ENCODE results near the gene ASMT.

ASMT gene

DNA sequence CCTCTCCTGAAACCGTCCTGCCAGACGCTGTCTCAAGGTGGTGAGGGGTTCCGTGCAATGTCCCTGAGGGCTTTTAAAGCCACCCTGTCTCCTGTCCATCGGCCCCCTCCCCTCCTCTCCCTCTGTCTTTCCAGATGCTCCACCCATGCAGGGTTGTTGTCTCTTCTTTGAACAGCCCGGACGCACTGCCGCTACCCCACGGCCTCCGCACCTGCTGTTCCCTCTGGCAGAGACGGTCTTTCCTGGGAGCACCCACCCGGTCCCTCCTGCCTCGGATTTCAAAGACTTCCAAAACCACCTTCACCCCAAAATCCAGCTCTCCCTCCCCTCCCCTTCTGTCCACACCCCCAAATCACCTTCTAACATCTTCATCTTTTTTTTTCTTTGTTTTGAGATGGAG lies 4.1 kb upstream of the ASMT start:
- no peaks in the 10 kb centered on the region for H3K9me3 ChIP-seq (ENCODE audit: low read length)
- no peak overlapping the region for H3K4me3 ChIP-seq (ENCODE audit: low read depth, low read length, poor library complexity, severe bottlenecking)
- peaks cover 30% of the 10 kb centered on the region for H3K4me1 ChIP-seq (ENCODE audit: insufficient read depth, low read length, severe bottlenecking)
- no peaks in the 10 kb centered on the region for H4K20me1 ChIP-seq (ENCODE audit: insufficient read depth, low read length)
- H3K27ac ChIP-seq (ENCODE audit: low read depth, low read length, poor library complexity, severe bottlenecking) = no peak overlapping the region
- no peak overlapping the region for H3K4me2 ChIP-seq (ENCODE audit: low read length)
- H2AFZ ChIP-seq (ENCODE audit: low read length) = no peak overlapping the region
- H3K79me2 ChIP-seq (ENCODE audit: insufficient read depth, low read length) = no peaks in the 10 kb centered on the region
- 0 out of 2 replicates have a peak, but pooled peaks cover 4% of the 10 kb centered on the region for H3F3A ChIP-seq (ENCODE audit: insufficient read depth, low read length)
- no peaks in the 10 kb centered on the region for H3K27me3 ChIP-seq (ENCODE audit: insufficient read depth, low read length)
- H3K9me2 ChIP-seq (ENCODE audit: low read depth, low read length) = no peaks in the 10 kb centered on the region
- H3K36me3 ChIP-seq (ENCODE audit: insufficient read depth, low read length) = no peaks in the 10 kb centered on the region
- no peak overlapping the region for H3K9ac ChIP-seq (ENCODE audit: low read length)
- TF ChIP-seq, protein P1, sequence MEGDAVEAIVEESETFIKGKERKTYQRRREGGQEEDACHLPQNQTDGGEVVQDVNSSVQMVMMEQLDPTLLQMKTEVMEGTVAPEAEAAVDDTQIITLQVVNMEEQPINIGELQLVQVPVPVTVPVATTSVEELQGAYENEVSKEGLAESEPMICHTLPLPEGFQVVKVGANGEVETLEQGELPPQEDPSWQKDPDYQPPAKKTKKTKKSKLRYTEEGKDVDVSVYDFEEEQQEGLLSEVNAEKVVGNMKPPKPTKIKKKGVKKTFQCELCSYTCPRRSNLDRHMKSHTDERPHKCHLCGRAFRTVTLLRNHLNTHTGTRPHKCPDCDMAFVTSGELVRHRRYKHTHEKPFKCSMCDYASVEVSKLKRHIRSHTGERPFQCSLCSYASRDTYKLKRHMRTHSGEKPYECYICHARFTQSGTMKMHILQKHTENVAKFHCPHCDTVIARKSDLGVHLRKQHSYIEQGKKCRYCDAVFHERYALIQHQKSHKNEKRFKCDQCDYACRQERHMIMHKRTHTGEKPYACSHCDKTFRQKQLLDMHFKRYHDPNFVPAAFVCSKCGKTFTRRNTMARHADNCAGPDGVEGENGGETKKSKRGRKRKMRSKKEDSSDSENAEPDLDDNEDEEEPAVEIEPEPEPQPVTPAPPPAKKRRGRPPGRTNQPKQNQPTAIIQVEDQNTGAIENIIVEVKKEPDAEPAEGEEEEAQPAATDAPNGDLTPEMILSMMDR (IDR thresholded peaks at IDR 0.05; ENCODE audit: low read length) = no peak
- no peak for TF ChIP-seq EZH2 (IDR thresholded peaks at IDR 0.05; ENCODE audit: borderline replicate concordance, low read length)

DNA sequence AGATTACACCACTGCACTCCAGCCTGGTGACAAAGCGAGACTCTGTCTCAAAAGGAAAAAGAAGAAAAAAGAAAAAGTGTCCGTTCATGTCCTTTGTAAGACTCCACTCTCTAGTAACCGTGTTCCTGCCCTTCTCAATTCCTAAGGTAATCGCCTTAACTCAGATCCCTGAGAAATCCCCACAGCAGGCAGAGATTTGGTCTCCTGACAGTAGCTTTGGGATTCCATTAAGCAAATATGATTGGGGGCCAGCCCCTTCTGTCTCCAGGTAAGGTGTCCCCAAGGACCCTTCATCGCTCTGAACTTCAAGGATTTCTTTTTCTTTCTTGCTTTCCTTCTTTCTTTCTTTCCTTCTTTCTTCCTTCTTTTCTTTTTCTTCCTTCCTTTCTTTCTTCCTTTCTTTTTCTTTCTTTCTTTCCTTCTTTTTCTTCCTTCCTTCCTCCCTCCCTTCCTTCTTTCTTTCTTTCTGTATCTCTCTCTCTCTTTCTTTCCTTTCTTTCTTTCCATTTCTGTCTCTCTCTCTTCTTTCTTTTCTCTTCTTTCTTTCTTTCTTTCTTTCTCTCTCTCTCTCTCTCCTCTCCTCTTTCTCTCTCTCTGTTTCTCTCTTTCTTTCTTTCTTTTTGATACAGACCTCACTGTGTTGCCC lies 2.1 kb upstream of the ASMT start:
- no peaks in the 10 kb centered on the region for H3K27me3 ChIP-seq (ENCODE audit: insufficient read depth, low read length)
- no peak overlapping the region for H3K9ac ChIP-seq (ENCODE audit: low read length)
- H3K9me2 ChIP-seq (ENCODE audit: low read depth, low read length) = no peaks in the 10 kb centered on the region
- H3K36me3 ChIP-seq (ENCODE audit: insufficient read depth, low read length) = no peaks in the 10 kb centered on the region; the same call in 1 of the 2 replicates
- H3K79me2 ChIP-seq (ENCODE audit: insufficient read depth, low read length) = no peaks in the 10 kb centered on the region
- H3K4me3 ChIP-seq (ENCODE audit: low read depth, low read length, poor library complexity, severe bottlenecking) = no peak overlapping the region
- H3K27ac ChIP-seq (ENCODE audit: low read depth, low read length, poor library complexity, severe bottlenecking) = no peak overlapping the region
- no peaks in the 10 kb centered on the region for H3K9me3 ChIP-seq (ENCODE audit: low read length)
- peaks cover 26% of the 10 kb centered on the region for H3K4me1 ChIP-seq (ENCODE audit: insufficient read depth, low read length, severe bottlenecking)
- no peak overlapping the region for H3K4me2 ChIP-seq (ENCODE audit: low read length)
- H3F3A ChIP-seq (ENCODE audit: insufficient read depth, low read length) = no peaks in the 10 kb centered on the region
- TF ChIP-seq, protein P1 (IDR thresholded peaks at IDR 0.05; ENCODE audit: low read length) = no peak
- TF ChIP-seq EZH2 (IDR thresholded peaks at IDR 0.05; ENCODE audit: borderline replicate concordance, low read length) = no peak
- H2AFZ ChIP-seq (ENCODE audit: low read length) = no peak overlapping the region
- no peaks in the 10 kb centered on the region for H4K20me1 ChIP-seq (ENCODE audit: insufficient read depth, low read length)

DNA sequence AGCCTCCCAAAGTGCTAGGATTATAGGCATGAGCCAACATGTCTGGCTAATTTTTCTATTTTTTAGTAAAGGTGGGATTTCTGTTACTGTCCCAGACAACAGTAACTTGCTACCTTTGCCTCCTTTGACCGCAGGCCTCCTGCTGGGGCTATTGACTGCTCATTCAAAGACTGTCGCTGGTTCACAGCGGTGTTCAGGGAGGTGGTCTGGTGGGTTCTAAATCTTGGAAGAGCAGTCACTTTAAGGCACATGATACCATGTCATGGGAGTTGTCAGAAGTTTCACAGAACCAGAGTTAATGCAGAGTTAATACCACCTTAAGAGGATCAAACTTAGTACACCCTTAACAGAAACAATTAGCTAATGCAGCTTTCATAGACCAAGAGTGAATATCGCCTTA lies 3.8 kb downstream of the ASMT start:
- H3K4me2 ChIP-seq (ENCODE audit: low read length) = no peak overlapping the region
- no peaks in the 10 kb centered on the region for H3K79me2 ChIP-seq (ENCODE audit: insufficient read depth, low read length)
- H3F3A ChIP-seq (ENCODE audit: insufficient read depth, low read length) = no peaks in the 10 kb centered on the region
- no peak for TF ChIP-seq EZH2 (IDR thresholded peaks at IDR 0.05; ENCODE audit: borderline replicate concordance, low read length)
- TF ChIP-seq, protein P1 (IDR thresholded peaks at IDR 0.05; ENCODE audit: low read length) = no peak
- no peaks in the 10 kb centered on the region for H3K9me3 ChIP-seq (ENCODE audit: low read length)
- H3K9me2 ChIP-seq (ENCODE audit: low read depth, low read length) = no peaks in the 10 kb centered on the region
- H3K36me3 ChIP-seq (ENCODE audit: insufficient read depth, low read length) = no peaks in the 10 kb centered on the region; the same call in 1 of the 2 replicates
- H4K20me1 ChIP-seq (ENCODE audit: insufficient read depth, low read length) = no peaks in the 10 kb centered on the region
- peaks cover under 1% of the 10 kb centered on the region; the same call in 1 of the 2 replicates for H3K27me3 ChIP-seq (ENCODE audit: insufficient read depth, low read length)
- peaks cover 16% of the 10 kb centered on the region for H3K4me1 ChIP-seq (ENCODE audit: insufficient read depth, low read length, severe bottlenecking)
- H3K4me3 ChIP-seq (ENCODE audit: low read depth, low read length, poor library complexity, severe bottlenecking) = no peak overlapping the region
- H3K27ac ChIP-seq (ENCODE audit: low read depth, low read length, poor library complexity, severe bottlenecking) = no peak overlapping the region
- no peak overlapping the region for H2AFZ ChIP-seq (ENCODE audit: low read length)
- no peak overlapping the region for H3K9ac ChIP-seq (ENCODE audit: low read length)
